PFSK-1 (cell line): ENCODE measurements around the gene ADAM11.

Experiments
- FOXP2 ChIP-seq: optimal IDR thresholded peaks from 2 replicates; pipeline ENCODE3; 2011; ENCODE audit warnings: borderline replicate concordance, control low read depth, inconsistent platforms; ENCODE audit not compliant: insufficient read depth; ENCODE audit errors: extremely low read length, extremely low read depth
- POLR2AphosphoS5 ChIP-seq: IDR thresholded peaks from 2 replicates; pipeline ENCODE4 v1.6.1; 2012; ENCODE audit warnings: low read depth, mild to moderate bottlenecking, control low read depth, low read length, moderate library complexity
- SIN3A ChIP-seq: IDR thresholded peaks from 2 replicates; pipeline ENCODE4 v1.6.1; 2012; ENCODE audit warnings: mild to moderate bottlenecking, low read length, moderate library complexity, borderline replicate concordance; ENCODE audit not compliant: insufficient read depth
- TAF1 ChIP-seq: IDR thresholded peaks from 2 replicates; pipeline ENCODE4 v1.6.1; 2012; ENCODE audit warnings: low read length, control low read depth, borderline replicate concordance; ENCODE audit not compliant: insufficient read depth
- TF ChIP-seq, protein P1 (sequence below), 2 experiments: IDR thresholded peaks; 2 replicates each; pipeline versions ENCODE4 v1.6.1 to v1.8.0; 2011 to 2012; ENCODE audit warnings: low read depth in 2 of 2, low read length in 2 of 2, control low read depth in 1 of 2, inconsistent platforms in 1 of 2, mild to moderate bottlenecking in 1 of 2, moderate library complexity in 1 of 2; ENCODE audit not compliant: insufficient read depth in 1 of 2

The ADAM11 gene

DNA sequence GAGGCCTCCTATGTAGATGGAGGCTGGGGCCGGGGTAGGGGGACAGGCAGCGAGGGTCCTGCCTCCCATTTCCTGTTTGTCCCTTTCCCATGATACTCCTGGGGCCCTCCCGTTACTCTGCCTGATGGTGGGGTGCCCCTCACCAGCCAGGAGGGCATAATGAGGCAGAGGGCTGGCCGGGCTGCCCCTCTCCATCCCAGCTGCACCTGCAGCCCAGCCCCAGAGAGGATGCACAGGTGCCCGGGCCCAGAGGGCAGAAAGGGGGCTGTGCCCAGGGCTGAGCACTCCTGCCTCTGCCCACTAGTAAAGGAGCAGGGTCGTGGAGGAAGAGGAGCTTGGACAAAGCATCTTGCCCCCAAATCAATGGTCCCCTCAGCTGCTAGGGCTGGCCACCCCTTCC lies 10.4 kb downstream of the ADAM11 start:
- TF ChIP-seq FOXP2: no peak
- TF ChIP-seq SIN3A: no peak
- no peak for TF ChIP-seq TAF1
- TF ChIP-seq, protein P1, sequence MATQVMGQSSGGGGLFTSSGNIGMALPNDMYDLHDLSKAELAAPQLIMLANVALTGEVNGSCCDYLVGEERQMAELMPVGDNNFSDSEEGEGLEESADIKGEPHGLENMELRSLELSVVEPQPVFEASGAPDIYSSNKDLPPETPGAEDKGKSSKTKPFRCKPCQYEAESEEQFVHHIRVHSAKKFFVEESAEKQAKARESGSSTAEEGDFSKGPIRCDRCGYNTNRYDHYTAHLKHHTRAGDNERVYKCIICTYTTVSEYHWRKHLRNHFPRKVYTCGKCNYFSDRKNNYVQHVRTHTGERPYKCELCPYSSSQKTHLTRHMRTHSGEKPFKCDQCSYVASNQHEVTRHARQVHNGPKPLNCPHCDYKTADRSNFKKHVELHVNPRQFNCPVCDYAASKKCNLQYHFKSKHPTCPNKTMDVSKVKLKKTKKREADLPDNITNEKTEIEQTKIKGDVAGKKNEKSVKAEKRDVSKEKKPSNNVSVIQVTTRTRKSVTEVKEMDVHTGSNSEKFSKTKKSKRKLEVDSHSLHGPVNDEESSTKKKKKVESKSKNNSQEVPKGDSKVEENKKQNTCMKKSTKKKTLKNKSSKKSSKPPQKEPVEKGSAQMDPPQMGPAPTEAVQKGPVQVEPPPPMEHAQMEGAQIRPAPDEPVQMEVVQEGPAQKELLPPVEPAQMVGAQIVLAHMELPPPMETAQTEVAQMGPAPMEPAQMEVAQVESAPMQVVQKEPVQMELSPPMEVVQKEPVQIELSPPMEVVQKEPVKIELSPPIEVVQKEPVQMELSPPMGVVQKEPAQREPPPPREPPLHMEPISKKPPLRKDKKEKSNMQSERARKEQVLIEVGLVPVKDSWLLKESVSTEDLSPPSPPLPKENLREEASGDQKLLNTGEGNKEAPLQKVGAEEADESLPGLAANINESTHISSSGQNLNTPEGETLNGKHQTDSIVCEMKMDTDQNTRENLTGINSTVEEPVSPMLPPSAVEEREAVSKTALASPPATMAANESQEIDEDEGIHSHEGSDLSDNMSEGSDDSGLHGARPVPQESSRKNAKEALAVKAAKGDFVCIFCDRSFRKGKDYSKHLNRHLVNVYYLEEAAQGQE (IDR thresholded peaks at IDR 0.05; ENCODE audit: insufficient read depth in 1 of 2, low read depth in 2 of 2, low read length in 2 of 2): no peak
- TF ChIP-seq POLR2AphosphoS5: no peak

DNA sequence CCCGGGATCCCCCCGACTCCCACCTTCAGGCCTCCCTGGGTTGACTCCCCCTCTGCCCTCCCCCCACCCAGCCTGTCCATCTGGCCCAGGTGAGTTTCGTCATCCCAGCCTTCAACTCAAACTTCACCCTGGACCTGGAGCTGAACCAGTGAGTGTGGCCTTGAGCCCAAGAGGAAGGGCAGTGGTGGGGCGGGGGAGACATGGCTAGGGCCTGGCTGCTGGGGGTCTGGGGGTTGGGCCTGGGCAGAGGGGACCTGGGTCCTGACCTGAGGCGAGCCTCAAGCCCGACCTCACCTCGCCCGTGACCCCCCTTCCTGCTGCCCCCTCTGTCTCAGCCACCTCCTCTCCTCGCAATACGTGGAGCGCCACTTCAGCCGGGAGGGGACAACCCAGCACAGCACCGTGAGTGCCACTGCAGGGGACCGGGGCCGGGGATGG lies 10.9 kb downstream of the ADAM11 start:
- TF ChIP-seq, protein P1 (IDR thresholded peaks at IDR 0.05; ENCODE audit: insufficient read depth in 1 of 2, low read depth in 2 of 2, low read length in 2 of 2): no peak
- no peak for TF ChIP-seq FOXP2
- no peak for TF ChIP-seq SIN3A
- no peak for TF ChIP-seq TAF1
- no peak for TF ChIP-seq POLR2AphosphoS5

DNA sequence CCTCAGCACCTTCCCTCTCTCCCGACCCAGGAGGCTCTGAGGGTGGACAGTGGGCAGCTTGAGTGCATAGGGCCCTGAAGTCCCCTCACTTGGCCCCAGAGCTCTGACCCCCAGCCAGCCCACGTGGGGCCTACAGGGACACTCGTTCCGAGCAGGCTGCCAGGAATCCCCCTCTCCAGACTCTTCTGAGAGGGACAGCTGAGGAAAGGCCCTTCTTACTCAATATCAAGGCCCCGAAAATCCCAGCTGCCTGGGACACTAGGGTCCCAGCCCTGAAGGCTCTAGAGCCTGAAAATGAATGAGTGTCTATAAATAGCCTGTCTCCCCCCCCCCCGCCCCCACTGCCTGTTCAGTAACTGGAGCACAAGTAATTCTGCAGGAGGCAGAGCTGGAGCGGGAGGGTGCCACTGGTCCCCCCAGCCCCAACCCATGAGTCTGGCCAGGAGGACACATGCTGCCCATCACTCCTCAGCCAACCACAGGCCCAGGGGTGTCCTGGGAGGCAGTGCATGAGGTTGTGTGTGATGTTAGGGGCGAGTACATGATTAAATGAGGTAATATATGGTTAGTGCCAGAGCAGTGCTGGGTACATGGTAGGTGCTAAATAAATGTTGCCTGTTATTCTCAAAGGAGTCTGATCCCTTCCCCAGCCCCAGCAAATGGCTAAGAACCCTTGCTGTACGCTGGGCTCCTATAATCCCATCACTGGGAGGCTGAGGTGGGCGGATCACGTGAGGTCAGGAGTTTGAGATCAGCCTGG lies 11.6 kb downstream of the ADAM11 start:
- TF ChIP-seq, protein P1 (IDR thresholded peaks at IDR 0.05; ENCODE audit: insufficient read depth in 1 of 2, low read depth in 2 of 2, low read length in 2 of 2): no peak
- TF ChIP-seq TAF1 (no peak), SIN3A (no peak), FOXP2 (no peak), POLR2AphosphoS5 (no peak)

DNA sequence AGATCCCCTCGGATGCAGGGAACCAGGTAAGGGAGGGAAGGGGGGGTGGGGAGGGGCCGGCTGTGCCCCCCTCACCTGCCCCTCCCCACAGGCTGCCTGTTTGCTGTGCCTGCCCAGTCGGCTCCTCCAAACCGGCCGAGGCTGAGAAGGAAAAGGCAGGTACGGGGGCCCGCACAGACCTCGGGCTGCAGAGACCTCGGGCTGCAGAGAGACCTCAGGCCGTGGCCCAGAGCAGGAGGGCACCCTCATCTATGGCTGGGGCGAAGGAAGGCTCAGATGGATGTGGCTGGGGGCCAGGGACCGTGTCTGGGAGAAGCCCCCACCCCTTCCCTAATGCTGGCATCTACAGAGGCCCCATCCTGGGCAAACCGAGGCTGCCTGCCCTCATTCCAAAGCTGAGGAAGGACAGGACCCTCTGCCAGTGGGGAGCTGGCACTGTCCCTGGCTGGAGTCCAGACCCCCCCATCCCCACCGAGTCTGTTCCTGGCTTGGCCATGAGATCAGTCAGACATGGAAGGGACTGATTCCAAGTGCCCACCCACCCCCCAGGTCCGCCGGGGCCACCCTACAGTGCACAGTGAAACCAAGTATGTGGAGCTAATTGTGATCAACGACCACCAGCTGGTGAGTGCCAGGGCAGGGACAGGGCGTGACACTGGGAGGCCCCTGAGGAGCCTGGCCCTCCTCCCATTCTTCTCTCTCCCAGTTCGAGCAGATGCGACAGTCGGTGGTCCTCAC lies 13.7 kb downstream of the ADAM11 start:
- TF ChIP-seq, protein P1 (IDR thresholded peaks at IDR 0.05; ENCODE audit: insufficient read depth in 1 of 2, low read depth in 2 of 2, low read length in 2 of 2): no peak
- no peak for TF ChIP-seq FOXP2
- TF ChIP-seq SIN3A: no peak
- no peak for TF ChIP-seq POLR2AphosphoS5
- no peak for TF ChIP-seq TAF1
